Mesodermal cell (in vitro differentiated cells): ENCODE data around the gene GNB3.

ENCODE experiments used
- H3K27ac ChIP-seq: 2 replicates; pipeline ENCODE4 v1.7.0; 2013; ENCODE audit warnings: mild to moderate bottlenecking, low read depth, low read length, moderate library complexity; ENCODE audit not compliant: severe bottlenecking
- H3K36me3 ChIP-seq: 2 replicates; pipeline ENCODE4 v1.7.1; 2013; ENCODE audit warnings: mild to moderate bottlenecking, low read length, moderate library complexity; ENCODE audit not compliant: control insufficient read depth, insufficient read depth
- H3K4me1 ChIP-seq: one replicate; pipeline ENCODE4 v1.7.1; 2013; ENCODE audit warnings: mild to moderate bottlenecking, low read length; ENCODE audit not compliant: insufficient read depth, control insufficient read depth, poor library complexity, severe bottlenecking
- H3K4me3 ChIP-seq: 2 replicates; pipeline ENCODE4 v1.7.0; 2013; ENCODE audit warnings: low read length, control low read depth, mild to moderate bottlenecking; ENCODE audit not compliant: insufficient read depth, poor library complexity, severe bottlenecking; ENCODE audit errors: extremely low read depth
- H3K9me3 ChIP-seq: 2 replicates; pipeline ENCODE4 v1.7.1; 2013; ENCODE audit warnings: mild to moderate bottlenecking, low read length, moderate library complexity; ENCODE audit not compliant: control insufficient read depth
- WGBS, 2 experiments: methylation state at CpG; one replicate each; pipeline ENCODE4 v1.1.5; 2013; ENCODE audit warnings: missing lambda C conversion rate in 2 of 2; ENCODE audit not compliant: insufficient coverage in 2 of 2; 5-methylcytosine and 5-hydroxymethylcytosine counted together

GNB3 gene

GRCh38 chr12:6816598-6816997 lies 24.1 kb upstream of the GNB3 start:
- Histone ChIP-seq H3K9me3 (no peaks in the 10 kb centered on the region), H3K27ac (no peak overlapping the region), H3K36me3 (no peaks in the 10 kb centered on the region), H3K4me3 (no peak overlapping the region), H3K4me1 (peaks cover 29% of the 10 kb centered on the region)
- WGBS, 2 experiments, result 64 to 100% methylated on average over 2 of the region's 3 CpGs

- H3K9me3 ChIP-seq, result no peaks in the 10 kb centered on the region
- H3K4me1 ChIP-seq, result peaks cover 31% of the 10 kb centered on the region
- H3K36me3 ChIP-seq, result no peaks in the 10 kb centered on the region
- WGBS, 2 experiments, result 95 to 100% methylated on average over 6 to 8 of the region's 8 CpGs
- H3K27ac ChIP-seq, result no peak overlapping the region
- H3K4me3 ChIP-seq, result no peak overlapping the region
Measured at GRCh38 chr12:6817098-6817497, 23.6 kb upstream of the GNB3 start.

GRCh38 chr12:6817662-6818157 lies 23.0 kb upstream of the GNB3 start:
- H3K4me3 ChIP-seq, result no peak overlapping the region
- H3K9me3 ChIP-seq, result no peaks in the 10 kb centered on the region
- 87 to 92% methylated on average over 18 to 20 of the region's 20 CpGs for WGBS, 2 experiments
- no peaks in the 10 kb centered on the region for H3K36me3 ChIP-seq
- no peak overlapping the region for H3K27ac ChIP-seq
- H3K4me1 ChIP-seq, result peaks cover 35% of the 10 kb centered on the region

- H3K27ac ChIP-seq, result peak overlapping the region; percentile 62
Measured at GRCh38 chr12:6818222-6818621, 22.5 kb upstream of the GNB3 start.

GRCh38 chr12:6818645-6819044 lies 22.1 kb upstream of the GNB3 start:
- Histone ChIP-seq H3K27ac (peak overlapping the region; percentile 62), H3K9me3 (no peaks in the 10 kb centered on the region), H3K36me3 (no peaks in the 10 kb centered on the region), H3K4me3 (no peak overlapping the region), H3K4me1 (peaks cover 40% of the 10 kb centered on the region)
- 70 to 87% methylated on average over 2 to 4 of the region's 5 CpGs for WGBS, 2 experiments

More at GRCh38 chr12:6818222-6818621, 22.5 kb upstream of the GNB3 start:
- 65 to 71% methylated on average over 8 to 10 of the region's 10 CpGs for WGBS, 2 experiments
- Histone ChIP-seq H3K36me3 (no peaks in the 10 kb centered on the region), H3K9me3 (no peaks in the 10 kb centered on the region), H3K4me3 (no peak overlapping the region), H3K4me1 (peaks cover 40% of the 10 kb centered on the region)

GRCh38 chr12:6819106-6820030 lies 21.4 kb upstream of the GNB3 start:
- Histone ChIP-seq H3K4me3 (no peak overlapping the region), H3K9me3 (no peaks in the 10 kb centered on the region), H3K4me1 (peaks cover 40% of the 10 kb centered on the region), H3K36me3 (peaks cover 2% of the 10 kb centered on the region), H3K27ac (peak overlapping the region; percentile 41)
- WGBS, 2 experiments, result 78 to 86% methylated on average over 10 to 13 of the region's 13 CpGs

- Histone ChIP-seq H3K36me3 (peaks cover 4% of the 10 kb centered on the region), H3K4me3 (peak overlapping the region; percentile 40), H3K4me1 (peaks cover 40% of the 10 kb centered on the region), H3K9me3 (no peaks in the 10 kb centered on the region), H3K27ac (peak overlapping the region; percentile 10)
- WGBS, 2 experiments, result 73% methylated on average over 2 to 4 of the region's 5 CpGs
Measured at GRCh38 chr12:6820166-6820565, 20.6 kb upstream of the GNB3 start.

- peak within 1 kb of the TSS; percentile 40 for H3K4me3 ChIP-seq
- 0% methylated on average over 10 to 12 of the region's 28 CpGs for WGBS, 2 experiments
- peaks cover 13% of the 10 kb centered on the region for H3K36me3 ChIP-seq
- H3K9me3 ChIP-seq, result no peaks in the 10 kb centered on the region
- peak within 1 kb of the TSS; percentile 72 for H3K27ac ChIP-seq
- H3K4me1 ChIP-seq, result peaks cover 41% of the 10 kb centered on the region
Measured at GRCh38 chr12:6821591-6822425, 18.9 kb upstream of the GNB3 start, which contains the start of gene GPR162. Gene GPR162 (plus strand): TSS chr12:6821821. CDS start chr12:6823899, 2,078 bp downstream.

- Histone ChIP-seq H3K36me3 (peaks cover 14% of the 10 kb centered on the region), H3K9me3 (no peaks in the 10 kb centered on the region), H3K4me3 (peak overlapping the region; percentile 40), H3K4me1 (peaks cover 48% of the 10 kb centered on the region), H3K27ac (no peak overlapping the region)
- WGBS, 2 experiments, result 30 to 41% methylated on average over 2 to 4 of the region's 7 CpGs
Measured at GRCh38 chr12:6822426-6823135, 18.1 kb upstream of the GNB3 start.
